ENCODE results near the gene SH3BP2.

The SH3BP2 gene

DNA sequence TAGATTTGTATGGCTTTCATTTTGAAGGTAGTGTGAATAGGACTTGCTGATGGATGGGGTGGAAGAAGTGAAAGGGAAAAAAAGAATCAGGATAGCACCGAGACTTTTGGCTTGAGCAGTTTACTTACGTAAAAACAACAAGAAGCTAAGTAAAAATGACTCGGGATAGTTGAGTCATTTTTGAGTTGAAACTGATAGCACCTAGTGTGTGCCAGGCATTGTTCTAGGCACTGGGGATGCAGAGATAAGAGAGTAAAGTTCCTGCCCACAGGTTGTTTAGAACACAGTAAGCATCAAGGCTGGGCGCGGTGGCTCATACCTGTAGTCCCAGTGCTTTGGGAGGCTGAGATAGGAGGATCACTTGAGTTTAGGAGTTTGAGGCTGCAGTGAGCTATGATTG lies 85.5 kb downstream of the SH3BP2 start:
- DNase-seq (ENCODE audit: low spot score), result no peak

DNA sequence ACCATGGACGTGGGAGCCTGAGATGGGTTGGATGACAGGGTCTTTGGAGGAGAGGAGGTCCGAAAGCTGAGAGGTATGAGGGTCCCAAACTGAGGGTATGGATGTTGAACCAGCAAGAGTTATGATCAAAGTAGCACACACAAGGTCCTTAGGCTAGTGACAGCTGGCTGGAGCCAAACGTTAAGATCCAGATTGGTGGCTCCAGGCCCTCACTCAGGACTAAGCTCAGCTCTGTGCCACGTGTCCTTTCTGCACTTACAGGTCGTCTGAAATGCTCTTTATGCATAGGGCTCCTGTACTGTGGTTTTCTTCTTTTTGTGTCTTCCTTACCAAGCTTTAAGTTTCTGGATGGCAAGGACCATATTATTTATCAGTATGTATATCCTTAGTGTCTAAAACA lies 86.1 kb downstream of the SH3BP2 start:
- no peak for DNase-seq (ENCODE audit: low spot score)

DNA sequence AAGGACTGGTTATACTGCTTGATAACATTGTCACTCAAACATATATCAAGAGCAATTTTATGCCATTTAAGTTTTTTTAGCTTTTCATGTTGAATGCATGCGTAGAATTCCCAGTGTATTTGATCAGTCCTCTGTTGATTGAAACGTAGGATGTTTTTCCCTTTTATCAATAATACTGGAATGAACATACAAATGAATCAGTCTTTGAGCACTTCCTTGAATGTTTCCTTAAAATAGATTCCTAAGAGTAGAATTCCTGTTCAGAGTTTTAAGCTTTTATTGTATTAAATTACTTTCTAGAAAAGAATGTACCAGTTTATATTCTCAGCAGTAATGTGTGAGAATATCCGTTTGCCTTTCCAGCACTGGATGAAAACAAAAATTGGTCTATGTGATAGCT lies 88.5 kb downstream of the SH3BP2 start:
- DNase-seq (ENCODE audit: low spot score), result no peak

DNA sequence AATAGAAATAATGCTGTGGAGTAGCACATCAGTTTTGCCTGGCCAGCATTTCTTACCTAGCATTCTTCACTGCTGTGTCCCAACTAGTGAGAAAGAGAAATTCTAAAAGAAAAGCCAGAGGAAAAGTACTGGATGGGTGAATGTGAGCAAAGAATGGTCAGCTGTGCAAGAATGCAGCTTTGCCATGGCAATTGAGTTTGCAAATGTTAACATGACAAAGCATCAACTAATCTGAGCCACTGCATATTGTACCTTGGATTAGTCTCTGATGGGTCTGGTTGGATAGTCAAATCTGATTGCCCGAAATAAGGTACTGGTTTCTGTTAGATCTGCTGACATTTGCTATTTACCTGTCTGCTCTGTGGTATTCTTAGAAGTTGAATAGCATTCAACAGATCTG lies 89.5 kb downstream of the SH3BP2 start:
- no peak for DNase-seq (ENCODE audit: low spot score)

DNA sequence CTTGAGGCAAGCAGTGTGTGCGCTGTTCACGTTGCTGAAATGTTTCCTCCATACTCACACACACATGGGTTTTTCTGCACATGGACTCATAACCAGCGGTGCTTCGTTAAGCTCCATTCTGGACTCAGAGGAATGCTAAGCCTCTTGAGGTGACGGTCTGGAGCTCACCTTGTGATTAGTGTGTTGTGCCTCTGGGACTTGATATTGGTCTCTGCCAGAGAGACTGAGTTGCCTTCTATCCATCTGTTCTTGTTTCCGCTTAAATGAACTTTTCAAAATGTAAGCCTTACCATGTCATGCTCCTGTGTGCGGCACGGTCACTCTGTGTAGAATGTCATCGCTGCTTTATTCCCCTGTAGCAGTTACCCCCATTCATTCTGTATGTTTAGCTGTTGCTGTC lies 93.3 kb downstream of the SH3BP2 start:
- no peak for DNase-seq (ENCODE audit: low spot score)

DNA sequence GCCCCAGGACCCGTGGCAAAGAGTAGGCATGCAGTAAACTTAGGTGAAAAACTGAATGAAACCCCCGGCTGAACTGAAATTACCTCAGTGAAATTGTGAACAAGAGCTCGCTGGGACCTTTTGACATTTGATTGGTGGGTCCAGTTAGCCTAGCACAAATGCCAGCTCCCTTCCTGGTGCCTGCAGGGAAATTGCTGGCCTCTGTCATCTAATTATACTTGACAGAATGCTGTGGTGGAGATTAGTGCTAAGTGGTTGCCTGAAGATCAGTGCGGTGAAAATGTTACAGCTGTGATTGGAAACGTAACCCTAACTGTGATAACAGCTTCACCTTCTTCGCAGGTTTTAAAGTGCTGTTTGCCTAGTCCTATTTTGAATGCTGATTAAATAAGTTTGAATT lies 93.7 kb downstream of the SH3BP2 start:
- no peak for DNase-seq (ENCODE audit: low spot score)

DNA sequence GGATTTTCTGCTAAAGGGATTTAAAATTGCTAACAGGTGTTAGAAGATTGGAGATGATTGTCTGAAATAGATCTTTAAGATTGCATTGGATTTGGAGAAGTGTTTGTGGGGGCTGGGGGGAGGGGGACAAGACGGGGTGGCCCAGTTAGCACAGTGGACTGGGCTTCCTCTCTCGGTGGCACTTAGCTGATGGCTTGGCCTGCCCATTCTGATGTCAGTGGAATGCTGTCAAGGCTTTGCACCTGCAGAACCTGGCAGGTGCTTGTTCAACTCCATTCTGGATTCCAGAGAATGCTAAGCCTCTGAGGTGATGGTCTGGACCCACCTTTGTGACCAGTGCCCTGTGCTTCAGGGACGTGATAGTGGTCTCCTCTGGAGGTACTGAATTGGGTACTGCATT lies 94.5 kb downstream of the SH3BP2 start:
- no peak for DNase-seq (ENCODE audit: low spot score)

DNA sequence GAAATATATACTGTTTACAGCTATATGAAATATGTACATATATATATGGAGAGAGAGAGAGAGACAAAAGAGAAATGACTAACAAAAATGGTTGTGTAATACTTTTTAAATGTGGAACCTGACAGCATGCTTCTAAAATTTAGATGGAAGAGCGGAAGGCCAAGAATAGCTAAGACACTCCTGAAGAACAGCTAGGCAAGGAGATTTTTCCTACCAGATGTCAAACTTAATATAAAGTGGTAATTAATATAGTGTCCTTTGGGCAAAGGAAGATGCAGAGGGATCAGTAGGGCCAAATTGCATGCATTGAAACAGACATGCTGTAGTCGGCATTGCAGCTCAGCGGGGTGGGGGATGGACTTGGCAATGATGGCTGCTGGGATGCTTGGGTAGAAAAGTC lies 96.0 kb downstream of the SH3BP2 start:
- no peak for DNase-seq (ENCODE audit: low spot score)

Measured in CD4-positive, alpha-beta T cell treated with Interleukin-15 for 4 hours (primary cell).